GM19438 (cell line): ENCODE results near the gene GARIN5B.

ENCODE experiments used
- ATAC-seq: cut with Tn5 transposase; IDR thresholded peaks from one replicate; pipeline ENCODE4 v1.9.1; 2021; ENCODE audit warnings: low read depth; ENCODE audit not compliant: unreplicated experiment

Gene GARIN5B

DNA sequence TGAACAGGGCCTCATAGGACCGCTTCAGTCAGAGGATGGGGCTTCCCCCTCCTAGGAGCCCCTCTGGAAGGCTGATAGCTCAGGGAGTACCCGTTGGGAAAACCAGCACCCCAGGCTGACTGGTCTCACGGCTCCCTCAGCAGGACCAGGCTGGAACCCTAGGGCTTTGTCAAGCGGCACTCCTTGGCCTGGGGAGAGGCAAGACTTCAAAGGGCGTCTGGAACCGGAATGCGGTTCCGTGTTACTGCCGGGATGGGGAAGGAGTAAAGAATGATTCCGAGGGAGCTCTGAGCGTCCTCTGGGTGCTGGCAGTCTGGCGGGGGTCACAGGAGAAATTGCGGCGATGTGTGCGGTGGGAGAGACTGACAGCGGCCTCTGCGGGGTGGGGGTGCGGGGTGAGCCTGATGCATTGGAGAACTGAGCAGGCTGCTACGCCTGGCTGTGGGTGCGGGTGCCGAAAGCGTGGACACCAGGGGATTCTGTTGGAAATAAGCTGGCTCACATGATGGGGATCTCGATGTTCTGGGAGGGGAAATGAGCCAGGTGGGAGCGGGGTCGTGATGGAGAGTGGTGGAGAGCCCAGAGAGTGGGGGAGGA, 10.4 kb downstream of the GARIN5B start:
- no peak for ATAC-seq

- ATAC-seq: no peak
Measured at GRCh38 chr19:55352040-55352439, 11.0 kb downstream of the GARIN5B start.

DNA sequence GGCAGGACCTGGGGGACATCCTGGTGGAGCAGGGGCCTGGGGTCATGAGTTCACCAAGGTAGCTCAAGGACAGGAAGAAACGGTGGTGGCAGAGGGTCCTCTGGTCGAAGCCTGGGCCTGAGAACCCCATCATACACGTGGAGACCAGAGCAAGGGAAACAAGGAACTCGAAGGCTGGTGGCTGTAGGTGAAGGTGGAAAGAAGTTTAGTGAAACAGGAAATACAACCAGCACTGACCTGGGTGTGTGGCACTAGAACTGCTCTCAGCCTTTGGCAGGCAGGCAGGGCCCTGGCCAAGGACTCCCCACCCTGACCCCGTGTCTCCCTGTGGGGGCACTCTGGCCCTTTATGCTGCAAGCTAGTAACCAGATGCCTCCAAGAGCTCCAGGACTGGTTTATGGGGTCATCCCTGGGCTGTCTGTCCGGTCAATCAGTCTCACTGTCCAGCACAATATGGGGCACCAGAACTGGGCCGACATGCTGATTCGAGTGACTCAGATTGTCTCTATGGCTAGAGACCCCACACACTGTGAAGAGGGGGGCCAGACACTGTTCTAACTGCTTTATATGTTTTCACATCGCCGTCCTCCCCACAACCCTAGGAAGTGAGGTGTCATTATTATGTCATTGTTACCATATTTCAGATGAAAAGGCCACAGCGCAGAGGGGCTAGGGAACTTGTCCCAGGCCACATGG, 12.3 kb downstream of the GARIN5B start:
- ATAC-seq: no peak

DNA sequence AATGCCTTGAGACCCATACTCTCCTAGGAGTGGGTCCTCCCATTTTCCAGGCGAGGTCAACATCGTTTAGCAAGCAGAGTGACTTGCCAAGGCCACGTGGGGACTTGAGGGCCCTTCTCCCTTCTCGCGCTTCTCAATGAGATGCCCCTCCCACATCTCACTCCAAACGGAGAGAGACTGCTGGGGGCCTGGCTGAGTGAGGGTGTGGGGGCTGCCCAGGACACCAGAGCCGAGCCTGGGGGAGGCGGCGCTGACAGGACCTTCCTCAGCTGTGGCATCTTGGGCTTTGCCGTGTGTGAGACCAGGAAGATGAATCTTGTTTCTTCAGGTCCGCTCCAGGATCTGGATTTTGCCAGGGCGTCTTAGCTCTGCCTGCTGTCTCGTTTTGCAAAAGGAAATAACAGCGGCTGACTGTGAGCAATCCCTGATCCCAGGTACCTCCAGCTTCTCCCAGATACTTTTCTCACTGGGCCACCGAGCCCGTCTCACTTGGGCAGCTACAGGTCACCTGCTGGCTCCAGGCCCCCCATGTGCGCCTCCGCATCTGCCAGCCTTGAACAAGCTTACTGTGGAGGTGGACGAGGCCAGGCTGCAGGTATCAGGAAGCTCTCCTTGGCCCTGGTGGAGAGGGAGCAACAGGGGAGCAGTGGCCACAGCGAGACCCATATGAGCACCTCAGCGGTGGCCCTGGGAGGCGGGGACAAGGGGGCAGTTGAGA, 14.6 kb downstream of the GARIN5B start:
- no peak for ATAC-seq

DNA sequence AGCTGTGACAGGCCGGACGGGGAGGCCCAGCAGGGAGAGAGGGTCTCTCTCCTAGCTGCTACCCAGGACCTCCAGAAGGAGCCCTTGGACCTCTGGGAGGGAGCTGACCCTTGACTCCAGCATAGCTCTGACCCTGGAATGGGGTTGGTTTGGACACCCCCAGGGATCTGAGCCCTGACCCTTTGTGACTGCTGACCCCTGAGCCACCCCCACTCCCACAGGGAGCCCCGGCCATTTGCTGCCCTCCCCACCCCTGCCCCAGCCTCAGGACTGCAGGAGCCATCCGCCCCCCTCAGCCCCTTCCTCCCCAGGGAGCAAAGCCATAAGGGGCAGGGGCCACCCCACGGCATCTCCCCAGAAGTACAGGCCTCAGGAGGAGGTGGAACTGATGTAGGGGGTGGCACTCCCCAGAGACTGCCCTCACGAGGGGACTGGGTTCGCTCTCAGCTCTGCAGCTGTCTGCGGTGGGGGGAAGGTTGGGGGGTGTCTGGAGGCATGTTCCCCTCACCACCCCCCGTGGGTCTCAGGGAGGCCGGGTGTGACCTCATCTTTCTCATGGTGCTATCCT, 15.5 kb downstream of the GARIN5B start:
- no peak for ATAC-seq

DNA sequence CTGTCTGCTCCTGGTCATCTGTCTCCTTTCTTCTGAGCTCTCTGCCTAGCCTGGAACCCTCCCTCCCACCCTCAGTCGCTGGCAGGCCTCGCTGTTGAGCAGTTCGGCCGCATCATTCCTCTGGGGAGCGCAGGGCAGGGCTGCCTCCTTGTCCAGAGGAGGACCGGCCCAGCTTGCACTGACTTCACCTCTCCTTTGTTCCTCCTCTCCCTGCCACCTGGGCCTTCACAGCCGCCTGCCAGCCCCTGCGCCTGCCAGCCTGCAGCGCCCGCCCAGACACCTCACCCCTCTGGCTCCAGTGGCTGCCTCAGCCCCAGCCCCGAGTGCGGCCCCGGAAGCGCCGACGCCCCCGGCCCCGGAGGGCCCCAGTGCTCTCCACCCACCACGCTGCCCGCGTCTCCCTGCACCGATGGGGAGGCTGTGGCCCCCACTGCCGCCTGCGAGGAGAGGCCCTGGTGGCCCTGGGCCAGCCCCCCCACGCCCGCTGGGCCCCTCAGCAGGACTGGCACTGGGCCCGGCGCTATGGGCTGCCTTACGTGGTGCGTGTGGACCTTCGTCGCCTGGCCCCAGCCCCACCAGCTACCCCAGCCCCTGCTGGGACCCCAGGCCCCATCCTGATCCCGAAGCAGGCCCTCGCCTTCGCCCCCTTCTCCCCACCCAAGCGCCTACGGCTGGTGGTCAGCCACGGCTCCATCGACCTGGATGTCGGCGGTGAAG, 16.2 kb downstream of the GARIN5B start:
- no peak for ATAC-seq

DNA sequence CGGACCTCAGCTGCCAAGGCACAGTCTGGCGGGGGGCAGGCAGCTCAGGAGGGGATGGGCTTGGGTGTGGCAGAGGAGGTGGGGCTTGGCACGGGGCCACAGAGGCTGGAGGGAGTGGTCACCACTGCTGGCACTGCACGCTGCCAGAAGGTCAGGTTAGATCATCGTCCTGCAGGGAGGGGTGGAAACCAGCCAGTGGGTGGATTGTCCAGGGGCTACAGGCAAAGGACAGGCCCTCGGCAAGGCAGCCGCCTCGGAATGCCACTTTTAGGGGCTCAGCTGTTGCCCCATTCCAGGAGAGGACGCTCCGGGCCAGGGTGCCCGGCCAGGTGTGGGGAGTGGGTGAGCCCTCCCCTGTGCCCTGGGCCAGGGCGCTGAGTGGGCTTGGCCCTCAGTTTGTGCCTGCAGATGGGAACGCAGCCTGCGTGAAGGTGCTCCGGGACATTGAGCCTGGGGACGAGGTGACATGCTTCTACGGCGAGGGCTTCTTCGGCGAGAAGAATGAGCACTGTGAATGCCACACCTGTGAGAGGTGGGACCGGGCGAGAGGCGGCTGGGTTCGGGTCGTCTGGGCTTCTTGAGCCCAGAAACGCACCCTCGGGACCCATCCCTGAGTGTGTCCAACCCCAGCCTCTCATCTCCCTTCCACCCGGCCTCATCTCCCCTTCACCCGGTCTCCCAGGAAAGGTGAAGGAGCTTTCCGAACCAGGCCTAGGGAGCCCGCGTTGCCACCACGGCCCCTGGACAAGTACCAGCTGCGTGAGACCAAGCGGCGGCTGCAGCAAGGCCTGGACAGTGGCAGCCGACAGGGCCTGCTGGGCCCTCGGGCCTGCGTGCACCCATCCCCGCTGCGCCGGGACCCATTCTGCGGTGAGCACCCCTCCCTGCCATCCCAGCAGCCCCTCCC, 17.0 kb downstream of the GARIN5B start:
- ATAC-seq: no peak

- ATAC-seq: no peak
Measured at GRCh38 chr19:55345101-55345817, 17.8 kb downstream of the GARIN5B start.

- no peak for ATAC-seq
Measured at GRCh38 chr19:55344444-55344843, 18.6 kb downstream of the GARIN5B start.

DNA sequence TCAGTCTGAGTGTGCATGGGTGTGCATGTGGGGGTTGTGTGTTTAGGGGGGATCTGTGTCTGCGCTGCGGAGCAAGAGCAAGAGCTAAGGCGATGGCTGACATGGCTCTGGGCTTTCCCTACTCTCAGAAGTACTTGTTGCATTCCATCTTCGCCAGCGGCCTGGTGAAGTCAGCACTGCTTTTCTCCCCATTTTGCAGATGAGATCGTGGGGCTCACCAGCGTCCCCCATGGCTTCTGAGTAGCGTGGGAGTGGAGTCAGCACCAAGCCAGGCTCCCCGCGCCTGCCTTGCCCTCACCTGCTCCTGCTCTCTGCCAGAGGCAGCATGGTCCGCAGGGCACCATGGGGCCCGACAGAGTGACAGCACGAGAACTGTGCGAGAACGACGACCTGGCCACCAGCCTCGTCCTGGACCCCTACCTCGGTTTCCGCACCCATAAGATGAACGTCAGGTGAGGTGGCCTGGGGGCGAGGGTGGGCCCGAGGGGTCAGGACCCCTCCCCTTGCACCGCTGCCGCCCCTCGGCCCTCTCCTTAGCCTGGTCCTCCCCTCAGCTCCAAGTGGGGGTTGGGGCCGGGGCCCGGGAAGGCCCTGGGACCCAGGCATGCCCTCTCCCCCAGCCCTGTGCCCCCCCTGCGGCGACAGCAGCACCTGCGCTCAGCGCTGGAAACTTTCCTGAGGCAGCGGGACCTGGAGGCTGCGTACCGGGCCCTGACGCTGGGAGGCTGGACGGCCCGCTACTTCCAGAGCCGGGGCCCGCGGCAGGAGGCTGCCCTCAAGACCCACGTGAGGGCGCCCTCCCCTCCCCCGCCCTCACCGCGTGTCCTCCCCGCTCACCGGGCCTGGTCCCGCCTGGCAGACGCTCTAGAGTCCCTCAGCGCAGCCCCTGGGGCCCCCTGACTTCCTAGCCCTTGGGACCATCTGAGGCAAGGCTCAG, 21.2 kb downstream of the GARIN5B start:
- no peak for ATAC-seq

GRCh38 chr19:55341171-55341588, 21.9 kb downstream of the GARIN5B start:
- no peak for ATAC-seq

DNA sequence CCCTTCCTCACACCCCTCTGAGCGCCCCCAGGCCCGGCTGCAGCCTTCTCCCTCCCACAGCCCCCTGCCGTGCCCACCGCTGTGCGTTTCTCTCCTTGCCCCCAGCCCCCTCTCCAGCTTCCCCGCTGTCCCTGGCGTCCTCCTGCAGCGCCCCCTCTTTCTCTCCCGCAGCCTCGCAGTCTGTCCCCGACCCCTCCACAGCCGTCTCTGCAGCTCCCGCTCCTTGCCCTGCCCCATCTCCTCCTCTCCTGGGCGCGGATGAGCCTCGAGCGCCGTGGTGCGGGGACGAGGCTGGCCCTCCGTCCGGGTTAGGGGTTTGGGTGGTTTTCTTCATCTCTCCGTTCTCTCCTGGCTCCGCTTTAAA, 22.3 kb downstream of the GARIN5B start:
- ATAC-seq: no peak

GRCh38 chr19:55339889-55340783, 22.9 kb downstream of the GARIN5B start:
- no peak for ATAC-seq

DNA sequence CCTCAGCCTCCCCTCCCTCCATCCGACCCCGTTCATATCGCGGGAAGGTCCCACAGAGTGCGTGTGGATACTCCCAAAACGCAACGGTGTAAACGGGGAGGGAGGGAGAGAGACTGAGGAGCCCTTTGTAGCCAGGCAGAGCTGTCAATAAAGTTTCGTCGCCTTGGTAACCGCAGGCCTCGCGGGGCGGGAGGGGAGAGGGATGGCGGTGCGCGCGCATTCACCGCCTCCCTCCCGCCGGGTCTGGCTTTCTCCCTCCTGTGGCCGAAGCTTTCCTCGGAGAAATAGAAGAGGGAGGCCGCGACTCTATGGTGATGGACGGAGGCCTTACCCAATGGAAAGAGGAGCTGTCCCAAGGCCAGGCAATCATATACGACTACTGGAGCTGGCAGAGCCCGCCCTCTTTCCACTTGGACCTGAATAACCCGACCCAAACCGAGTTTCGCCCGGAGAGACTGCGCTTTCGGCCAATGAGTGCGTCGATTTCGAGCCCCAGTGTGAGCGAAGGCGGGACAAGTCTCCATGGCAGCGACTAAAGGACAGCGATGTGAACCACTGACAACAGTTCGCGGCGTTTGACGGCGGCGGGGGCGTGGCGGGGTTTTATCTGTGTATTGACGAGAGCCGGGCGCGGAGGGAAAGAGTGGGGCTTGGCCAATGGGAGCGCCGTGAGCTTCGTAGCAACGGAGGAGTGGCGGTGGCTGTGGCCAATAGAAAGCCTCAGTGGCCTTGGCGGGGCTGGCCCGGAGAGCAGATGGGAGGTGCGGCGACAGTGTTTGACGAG, 23.8 kb downstream of the GARIN5B start, which contains the start of gene KMT5C:
TSS of gene KMT5C (plus strand) at position 772 of the 784 bp plus-strand sequence. CDS start 2,061 bp downstream, outside the sequence.
- peak; percentile 82 for ATAC-seq

DNA sequence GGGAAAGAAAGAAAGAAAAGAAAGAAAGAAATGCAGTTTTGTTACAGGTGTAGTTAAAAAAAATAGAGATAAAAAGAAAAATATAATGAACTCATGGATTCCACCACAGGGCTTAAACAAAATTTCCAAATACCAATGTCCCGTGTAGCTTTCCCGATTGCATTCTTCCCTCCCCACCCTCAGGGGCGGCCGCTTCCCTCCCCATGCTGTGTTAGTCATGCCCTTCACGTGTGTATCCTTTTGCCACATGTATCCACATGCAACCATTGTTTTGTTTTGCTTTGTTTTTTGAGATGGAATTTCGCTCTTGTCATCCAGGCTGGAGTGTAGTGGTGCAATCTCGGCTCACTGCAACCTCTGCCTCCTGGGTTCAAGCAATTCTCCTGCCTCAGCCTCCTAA, 27.0 kb downstream of the GARIN5B start:
- ATAC-seq: no peak

DNA sequence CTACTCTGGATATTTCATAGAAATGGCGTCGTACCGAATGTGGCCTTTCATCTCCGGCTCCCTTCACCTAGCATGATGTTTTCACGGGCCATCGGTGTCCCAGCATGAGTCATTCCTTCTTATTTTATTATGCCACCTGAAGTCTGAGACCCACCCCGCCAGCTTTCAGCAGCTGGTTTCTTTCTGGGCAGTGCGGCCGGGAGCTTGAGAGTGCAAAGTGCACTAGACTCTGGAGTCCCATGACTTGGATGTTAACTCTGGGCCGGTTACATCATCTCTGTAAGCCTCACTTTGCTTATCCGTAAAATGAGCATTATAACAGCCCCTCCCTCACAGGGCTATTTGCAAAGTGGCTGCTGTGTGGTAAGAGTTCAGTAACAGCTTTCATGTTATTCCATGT, 29.2 kb downstream of the GARIN5B start:
- ATAC-seq: no peak
